Bronchial epithelial cell (primary cell): Measurements from ENCODE around the gene MITF. TPM values are rescaled to one million over a fixed set of nuclear protein-coding genes. Genes with fewer than 3 reads are reported as not detected.

Experiments used
- DNase-seq: peaks from one replicate; pipeline ENCODE4 v3.0.0-alpha.2; 2010; ENCODE audit warnings: low read depth
- FAIRE-seq: peaks from 2 replicates; lab custom pipeline; 2011; peaks lifted over from hg19 to GRCh38; lab: Jason Lieb, UNC
- H3K27me3 ChIP-seq: 2 replicates; pipeline ENCODE4 v1.5.1; 2011; ENCODE audit warnings: low read length; ENCODE audit not compliant: control insufficient read depth, insufficient read depth
- H3K36me3 ChIP-seq: 2 replicates; pipeline ENCODE4 v1.5.1; 2011; ENCODE audit warnings: low read length; ENCODE audit not compliant: control insufficient read depth, insufficient read depth
- H3K4me3 ChIP-seq: 2 replicates; pipeline ENCODE4 v1.5.1; 2011; ENCODE audit warnings: mild to moderate bottlenecking, low read depth, low read length, control low read depth
- CTCF ChIP-seq: IDR thresholded peaks from 2 replicates; pipeline ENCODE4 v1.5.1; 2011; ENCODE audit warnings: mild to moderate bottlenecking, moderate library complexity, low read length, control low read depth, inconsistent platforms; ENCODE audit not compliant: insufficient read depth, severe bottlenecking
- total RNA-seq: library from RNA; depleted of rRNA; stranded (reverse); fragments of >200 nt; gene quantifications from 2 replicates; pipeline ENCODE4 v1.2.1, GENCODE V29; 2014

The MITF gene
- total RNA-seq, 1 donor from 2014 or later, result 1.6 TPM

- TF ChIP-seq CTCF, result no peak
- Histone ChIP-seq H3K36me3 (no peaks in the 10 kb centered on the region), H3K27me3 (peaks cover 2% of the 10 kb centered on the region), H3K4me3 (no peak overlapping the region)
- FAIRE-seq (no peak), DNase-seq (no peak)
These were observed 156.8 kb downstream of the MITF start for GRCh38 chr3:69896095-69896494.

- no peak for FAIRE-seq
- no peak for TF ChIP-seq CTCF
- DNase-seq, result no peak
- Histone ChIP-seq H3K36me3 (no peaks in the 10 kb centered on the region), H3K4me3 (no peak overlapping the region), H3K27me3 (peaks cover 2% of the 10 kb centered on the region)
These were observed 161.1 kb downstream of the MITF start for GRCh38 chr3:69900331-69900730.

GRCh38 chr3:69901802-69902201, 162.5 kb downstream of the MITF start:
- no peak for TF ChIP-seq CTCF
- no peak for FAIRE-seq

GRCh38 chr3:69902386-69902785, 163.1 kb downstream of the MITF start:
- no peak for FAIRE-seq
- TF ChIP-seq CTCF, result no peak

More at GRCh38 chr3:69901802-69902201, 162.5 kb downstream of the MITF start:
- DNase-seq, result no peak
- Histone ChIP-seq H3K27me3 (peaks cover 2% of the 10 kb centered on the region), H3K4me3 (no peak overlapping the region), H3K36me3 (no peaks in the 10 kb centered on the region)

DNA sequence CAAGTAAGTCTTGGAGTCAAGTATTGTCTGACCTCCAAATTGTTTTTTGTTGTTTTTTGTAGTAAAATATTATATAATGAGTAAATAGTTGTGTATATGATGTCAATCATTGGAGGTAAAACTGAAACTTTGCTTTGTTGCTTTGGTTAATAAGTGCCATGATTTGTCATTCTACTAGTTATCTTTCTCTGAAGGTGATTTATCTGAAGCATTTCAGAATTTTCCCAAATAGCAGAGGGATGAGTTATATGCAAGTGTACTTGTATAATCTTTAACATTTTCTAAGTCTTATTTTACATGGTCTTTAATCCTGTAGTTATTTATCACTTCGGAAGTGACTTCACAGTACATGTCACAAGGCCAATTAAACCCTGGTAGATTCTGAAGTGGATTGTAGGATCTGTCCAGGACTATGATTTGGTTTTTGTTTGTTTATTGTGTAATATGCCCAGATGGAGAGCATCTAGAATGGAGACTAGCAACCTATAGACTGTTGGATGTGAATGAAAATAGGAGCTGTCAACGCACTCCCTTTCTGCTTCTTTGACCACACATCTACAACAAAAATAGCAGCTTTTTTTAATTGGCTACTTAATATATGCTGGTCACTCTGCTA, 167.2 kb downstream of the MITF start:
- no peak for DNase-seq

More at GRCh38 chr3:69902386-69902785, 163.1 kb downstream of the MITF start:
- DNase-seq, result no peak
- no peaks in the 10 kb centered on the region for H3K36me3 ChIP-seq
- peaks cover 2% of the 10 kb centered on the region for H3K27me3 ChIP-seq
- H3K4me3 ChIP-seq, result no peak overlapping the region

More for the DNA sequence above, 167.2 kb downstream of the MITF start:
- no peaks in the 10 kb centered on the region for H3K27me3 ChIP-seq
- H3K4me3 ChIP-seq, result no peak overlapping the region
- FAIRE-seq, result no peak
- no peak for TF ChIP-seq CTCF
- no peaks in the 10 kb centered on the region for H3K36me3 ChIP-seq
